Hepatocyte (in vitro differentiated cells): ENCODE measurements around the gene FAAH.

Source experiments
- CTCF ChIP-seq: fragments of 200-600 bp; sonication (generic); IDR thresholded peaks from 2 replicates; pipeline ENCODE4 v1.5.1; 2016; ENCODE audit warnings: antibody characterized with exemption, mild to moderate bottlenecking; ENCODE audit not compliant: poor library complexity
- EZH2 ChIP-seq: fragments of 200-600 bp; sonication (generic); IDR thresholded peaks from 2 replicates; pipeline ENCODE4 v1.6.1; 2016; ENCODE audit warnings: antibody characterized with exemption, mild to moderate bottlenecking, borderline replicate concordance
- EZH2phosphoT487 ChIP-seq: fragments of 200-600 bp; sonication (generic); IDR thresholded peaks from one replicate; pipeline ENCODE4 v1.6.1; 2018; ENCODE audit warnings: antibody characterized with exemption, mild to moderate bottlenecking, low read depth, moderate library complexity; ENCODE audit not compliant: unreplicated experiment, severe bottlenecking

- TF ChIP-seq CTCF (no peak), EZH2 (no peak), EZH2phosphoT487 (no peak)
Measured at GRCh38 chr1:46370214-46370633, 23.9 kb upstream of the FAAH start.
